ENCODE measurements around the gene ADRA2C. TPM values are rescaled to one million over a fixed set of nuclear protein-coding genes. Genes with fewer than 3 reads are reported as not detected.

Gene ADRA2C
- polyA plus RNA-seq, 2 of the 4 experiments (the other 2 are of a cell fraction) = 1.9 to 4.1 TPM

DNA sequence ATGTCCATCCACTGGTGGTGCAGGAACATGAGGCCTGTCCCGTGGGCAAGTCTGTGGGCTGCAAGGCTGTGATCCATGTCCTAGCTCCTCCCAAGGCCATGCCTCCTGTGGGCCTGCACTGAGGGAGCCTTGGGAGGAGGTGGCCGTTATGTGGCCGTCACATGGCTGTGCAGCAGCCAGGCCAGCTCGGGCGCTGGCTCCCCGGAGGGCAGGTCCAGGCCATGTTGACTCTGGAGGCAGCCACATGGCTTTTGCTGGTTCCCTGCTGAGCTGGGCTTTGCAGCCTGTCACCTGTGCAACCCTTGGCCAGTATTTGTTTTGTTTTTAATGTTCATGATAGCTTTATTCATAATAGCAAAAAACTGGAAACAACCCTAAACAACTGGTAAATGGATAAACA is 13.3 kb downstream of the ADRA2C start (continued):
- TF ChIP-seq, protein P1, sequence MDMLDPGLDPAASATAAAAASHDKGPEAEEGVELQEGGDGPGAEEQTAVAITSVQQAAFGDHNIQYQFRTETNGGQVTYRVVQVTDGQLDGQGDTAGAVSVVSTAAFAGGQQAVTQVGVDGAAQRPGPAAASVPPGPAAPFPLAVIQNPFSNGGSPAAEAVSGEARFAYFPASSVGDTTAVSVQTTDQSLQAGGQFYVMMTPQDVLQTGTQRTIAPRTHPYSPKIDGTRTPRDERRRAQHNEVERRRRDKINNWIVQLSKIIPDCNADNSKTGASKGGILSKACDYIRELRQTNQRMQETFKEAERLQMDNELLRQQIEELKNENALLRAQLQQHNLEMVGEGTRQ (IDR thresholded peaks at IDR 0.05) = no peak
- no peak for TF ChIP-seq ZC3H11A (IDR thresholded peaks at IDR 0.05)
- TF ChIP-seq RNF2 (IDR thresholded peaks at IDR 0.05; ENCODE audit: borderline replicate concordance, low read depth) = no peak
- no peak for TF ChIP-seq POLR2AphosphoS2 (conservative IDR thresholded peaks at IDR 0.05; ENCODE audit: low read length)
- no peak for TF ChIP-seq RAD21 (conservative IDR thresholded peaks at IDR 0.05 in 1 of 2, IDR thresholded peaks at IDR 0.05 in 1 of 2)
- TF ChIP-seq, protein P2, sequence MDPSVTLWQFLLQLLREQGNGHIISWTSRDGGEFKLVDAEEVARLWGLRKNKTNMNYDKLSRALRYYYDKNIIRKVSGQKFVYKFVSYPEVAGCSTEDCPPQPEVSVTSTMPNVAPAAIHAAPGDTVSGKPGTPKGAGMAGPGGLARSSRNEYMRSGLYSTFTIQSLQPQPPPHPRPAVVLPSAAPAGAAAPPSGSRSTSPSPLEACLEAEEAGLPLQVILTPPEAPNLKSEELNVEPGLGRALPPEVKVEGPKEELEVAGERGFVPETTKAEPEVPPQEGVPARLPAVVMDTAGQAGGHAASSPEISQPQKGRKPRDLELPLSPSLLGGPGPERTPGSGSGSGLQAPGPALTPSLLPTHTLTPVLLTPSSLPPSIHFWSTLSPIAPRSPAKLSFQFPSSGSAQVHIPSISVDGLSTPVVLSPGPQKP (IDR thresholded peaks at IDR 0.05; ENCODE audit: low read depth, low read length) = no peak
- TF ChIP-seq EHMT2 (IDR thresholded peaks at IDR 0.05; ENCODE audit: low read depth) = no peak

DNA sequence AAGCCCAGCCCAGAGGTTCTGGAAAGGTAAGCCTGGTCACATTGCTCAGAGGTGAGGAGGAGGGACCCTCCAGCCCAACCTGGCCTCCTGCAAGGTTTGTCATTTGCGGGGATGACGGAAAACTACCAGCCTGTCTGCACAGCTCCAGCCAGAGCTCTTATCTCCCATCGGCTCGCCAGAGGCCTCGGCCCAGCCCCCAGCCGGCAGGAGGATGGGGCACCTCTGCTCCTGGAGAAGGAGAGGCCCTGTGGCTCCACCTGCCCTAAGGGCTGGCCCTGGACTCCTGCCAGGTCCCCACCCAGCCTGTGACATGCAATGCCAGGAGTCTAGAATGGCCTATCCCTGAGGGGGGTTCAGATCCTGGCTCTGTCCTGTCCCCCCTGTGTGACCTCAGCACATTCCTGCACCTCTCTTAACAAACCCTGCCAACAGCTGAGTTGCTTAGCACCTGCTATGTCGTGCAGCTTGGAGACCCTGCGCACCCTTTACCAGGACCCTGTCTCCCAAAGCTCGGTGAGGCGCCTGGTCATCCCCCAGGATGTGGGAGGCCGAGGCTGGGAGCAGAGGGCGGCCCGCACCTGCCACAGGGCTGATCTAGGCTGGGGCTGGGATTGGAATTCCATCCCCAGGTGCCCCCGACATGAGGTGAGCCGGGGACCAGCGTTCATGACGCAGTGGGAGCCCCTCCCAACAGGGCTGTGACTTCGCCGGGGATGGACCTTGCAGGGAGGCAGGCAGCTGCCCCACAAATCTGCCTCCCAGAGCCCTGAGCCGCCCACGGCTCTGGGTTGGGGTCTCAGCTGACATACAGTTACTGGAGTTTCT is 14.4 kb downstream of the ADRA2C start:
- FAIRE-seq (no peak), ATAC-seq (peak in 1 of 2 experiments; percentile 43; a peak in 3 of 6 replicates), DNase-seq (ENCODE audit: low read depth in 1 of 2, low spot score in 1 of 2) (peak in 1 of 2 experiments; percentile 24)
- Histone ChIP-seq H3K27ac (no peak overlapping the region), H3K9me3 (no peaks in the 10 kb centered on the region), H3K4me2 (peak overlapping the region; percentile 25; the same call in 1 of the 3 replicates), H3K4me3 (no peak overlapping the region), H3K4me1 (peaks cover 11% of the 10 kb centered on the region; the same call in 2 of the 3 replicates)
- WGBS (ENCODE audit: missing lambda C conversion rate) = 50% methylated on average over 2 of the region's 21 CpGs
- ChIA-PET CTCF (interaction anchor here (1.0 to 1.2 kb wide), 3 partner anchors 12 to 15 kb away, joined by 3 to 4 read pairs (median 4); partner anchors contain the start of gene ADRA2C), POLR2A (no interaction called here)
- TF ChIP-seq CBX2 (IDR thresholded peaks at IDR 0.05; ENCODE audit: borderline replicate concordance, low read depth) = no peak
- no peak for TF ChIP-seq ZFP36 (IDR thresholded peaks at IDR 0.05; ENCODE audit: borderline replicate concordance, partially characterized antibody)
- no peak for TF ChIP-seq NPAS2 (CRISPR knock-in tag; IDR thresholded peaks at IDR 0.05; ENCODE audit: borderline replicate concordance)
- TF ChIP-seq HOXB13 (CRISPR knock-in tag; IDR thresholded peaks at IDR 0.05; ENCODE audit: low read depth) = no peak
- no peak for TF ChIP-seq CEBPB (IDR thresholded peaks at IDR 0.05)
- TF ChIP-seq MAFK (IDR thresholded peaks at IDR 0.05; ENCODE audit: partially characterized antibody) = no peak
- TF ChIP-seq, protein P3, sequence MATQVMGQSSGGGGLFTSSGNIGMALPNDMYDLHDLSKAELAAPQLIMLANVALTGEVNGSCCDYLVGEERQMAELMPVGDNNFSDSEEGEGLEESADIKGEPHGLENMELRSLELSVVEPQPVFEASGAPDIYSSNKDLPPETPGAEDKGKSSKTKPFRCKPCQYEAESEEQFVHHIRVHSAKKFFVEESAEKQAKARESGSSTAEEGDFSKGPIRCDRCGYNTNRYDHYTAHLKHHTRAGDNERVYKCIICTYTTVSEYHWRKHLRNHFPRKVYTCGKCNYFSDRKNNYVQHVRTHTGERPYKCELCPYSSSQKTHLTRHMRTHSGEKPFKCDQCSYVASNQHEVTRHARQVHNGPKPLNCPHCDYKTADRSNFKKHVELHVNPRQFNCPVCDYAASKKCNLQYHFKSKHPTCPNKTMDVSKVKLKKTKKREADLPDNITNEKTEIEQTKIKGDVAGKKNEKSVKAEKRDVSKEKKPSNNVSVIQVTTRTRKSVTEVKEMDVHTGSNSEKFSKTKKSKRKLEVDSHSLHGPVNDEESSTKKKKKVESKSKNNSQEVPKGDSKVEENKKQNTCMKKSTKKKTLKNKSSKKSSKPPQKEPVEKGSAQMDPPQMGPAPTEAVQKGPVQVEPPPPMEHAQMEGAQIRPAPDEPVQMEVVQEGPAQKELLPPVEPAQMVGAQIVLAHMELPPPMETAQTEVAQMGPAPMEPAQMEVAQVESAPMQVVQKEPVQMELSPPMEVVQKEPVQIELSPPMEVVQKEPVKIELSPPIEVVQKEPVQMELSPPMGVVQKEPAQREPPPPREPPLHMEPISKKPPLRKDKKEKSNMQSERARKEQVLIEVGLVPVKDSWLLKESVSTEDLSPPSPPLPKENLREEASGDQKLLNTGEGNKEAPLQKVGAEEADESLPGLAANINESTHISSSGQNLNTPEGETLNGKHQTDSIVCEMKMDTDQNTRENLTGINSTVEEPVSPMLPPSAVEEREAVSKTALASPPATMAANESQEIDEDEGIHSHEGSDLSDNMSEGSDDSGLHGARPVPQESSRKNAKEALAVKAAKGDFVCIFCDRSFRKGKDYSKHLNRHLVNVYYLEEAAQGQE (IDR thresholded peaks at IDR 0.05) = no peak
- TF ChIP-seq HOXA7 (CRISPR knock-in tag; IDR thresholded peaks at IDR 0.05) = no peak
- no peak for TF ChIP-seq RAD21 (conservative IDR thresholded peaks at IDR 0.05 in 1 of 2, IDR thresholded peaks at IDR 0.05 in 1 of 2)
- no peak for TF ChIP-seq KDM1A (IDR thresholded peaks at IDR 0.05; ENCODE audit: low read depth)
- TF ChIP-seq RARB (CRISPR knock-in tag; IDR thresholded peaks at IDR 0.05) = no peak
- TF ChIP-seq, protein P4, sequence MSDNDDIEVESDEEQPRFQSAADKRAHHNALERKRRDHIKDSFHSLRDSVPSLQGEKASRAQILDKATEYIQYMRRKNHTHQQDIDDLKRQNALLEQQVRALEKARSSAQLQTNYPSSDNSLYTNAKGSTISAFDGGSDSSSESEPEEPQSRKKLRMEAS (IDR thresholded peaks at IDR 0.05) = no peak
- TF ChIP-seq, protein P5, sequence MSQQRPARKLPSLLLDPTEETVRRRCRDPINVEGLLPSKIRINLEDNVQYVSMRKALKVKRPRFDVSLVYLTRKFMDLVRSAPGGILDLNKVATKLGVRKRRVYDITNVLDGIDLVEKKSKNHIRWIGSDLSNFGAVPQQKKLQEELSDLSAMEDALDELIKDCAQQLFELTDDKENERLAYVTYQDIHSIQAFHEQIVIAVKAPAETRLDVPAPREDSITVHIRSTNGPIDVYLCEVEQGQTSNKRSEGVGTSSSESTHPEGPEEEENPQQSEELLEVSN (IDR thresholded peaks at IDR 0.05; ENCODE audit: borderline replicate concordance, low read depth) = no peak
- TF ChIP-seq HOXB5 (CRISPR knock-in tag; IDR thresholded peaks at IDR 0.05) = no peak
